Measurements from ENCODE around the gene SLC40A1. TPM values are rescaled to one million over a fixed set of nuclear protein-coding genes. Genes with fewer than 3 reads are reported as not detected.

Gene SLC40A1
- total RNA-seq, 1 donor: 19.4 TPM

- no peak overlapping the region for H3K4me3 ChIP-seq (ENCODE audit: low read depth, low read length)
- peak; percentile 45 for DNase-seq (ENCODE audit: low read depth)
- no peak for TF ChIP-seq CTCF (IDR thresholded peaks at IDR 0.05; ENCODE audit: insufficient read depth, low read depth, low read length)
Measured at GRCh38 chr2:189527041-189527750, 53.4 kb downstream of the SLC40A1 start.

- no peak overlapping the region for H3K4me3 ChIP-seq (ENCODE audit: low read depth, low read length)
- no peak for DNase-seq (ENCODE audit: low read depth)
- TF ChIP-seq CTCF (IDR thresholded peaks at IDR 0.05; ENCODE audit: insufficient read depth, low read depth, low read length): no peak
Measured at GRCh38 chr2:189526241-189526640, 54.3 kb downstream of the SLC40A1 start.

GRCh38 chr2:189524746-189525145 lies 55.8 kb downstream of the SLC40A1 start:
- no peak overlapping the region for H3K4me3 ChIP-seq (ENCODE audit: low read depth, low read length)
- TF ChIP-seq CTCF (IDR thresholded peaks at IDR 0.05; ENCODE audit: insufficient read depth, low read depth, low read length): no peak
- DNase-seq (ENCODE audit: low read depth): no peak

DNA sequence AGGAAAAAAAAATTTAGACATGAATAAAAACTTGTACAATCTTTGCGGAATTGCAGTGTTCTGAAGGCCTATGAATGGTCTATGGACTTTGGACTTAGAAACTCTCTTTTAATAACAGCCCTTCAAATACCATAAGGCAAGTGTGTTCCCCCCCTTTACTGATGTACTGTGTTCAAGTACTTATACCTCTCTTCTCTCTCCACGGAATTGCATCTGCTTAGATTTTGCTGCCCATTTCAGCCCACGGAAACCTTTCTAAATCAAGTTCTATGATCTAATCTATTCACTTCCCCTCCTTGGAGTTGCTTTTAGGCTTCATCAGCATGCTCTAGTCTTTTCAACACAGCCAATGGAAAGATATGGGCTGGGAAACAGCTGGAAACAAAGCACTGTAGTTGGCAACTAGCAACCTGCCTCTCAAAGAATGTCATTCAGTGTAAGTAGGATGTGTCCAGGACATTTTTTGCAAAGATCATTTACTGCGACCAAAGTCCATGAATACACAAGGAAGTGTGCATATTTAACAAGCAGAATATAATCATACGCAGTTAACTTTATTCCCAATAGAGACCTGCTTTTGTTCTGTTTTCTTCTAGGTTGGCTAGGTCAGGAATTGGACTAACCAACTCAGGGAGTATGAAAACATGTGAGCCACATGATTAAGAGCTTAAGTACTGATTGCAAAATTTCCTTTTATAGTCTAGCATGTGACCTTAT lies 58.0 kb downstream of the SLC40A1 start:
- no peak overlapping the region for H3K4me3 ChIP-seq (ENCODE audit: low read depth, low read length)
- peak; percentile 79 for DNase-seq (ENCODE audit: low read depth)
- no peak for TF ChIP-seq CTCF (IDR thresholded peaks at IDR 0.05; ENCODE audit: insufficient read depth, low read depth, low read length)

DNA sequence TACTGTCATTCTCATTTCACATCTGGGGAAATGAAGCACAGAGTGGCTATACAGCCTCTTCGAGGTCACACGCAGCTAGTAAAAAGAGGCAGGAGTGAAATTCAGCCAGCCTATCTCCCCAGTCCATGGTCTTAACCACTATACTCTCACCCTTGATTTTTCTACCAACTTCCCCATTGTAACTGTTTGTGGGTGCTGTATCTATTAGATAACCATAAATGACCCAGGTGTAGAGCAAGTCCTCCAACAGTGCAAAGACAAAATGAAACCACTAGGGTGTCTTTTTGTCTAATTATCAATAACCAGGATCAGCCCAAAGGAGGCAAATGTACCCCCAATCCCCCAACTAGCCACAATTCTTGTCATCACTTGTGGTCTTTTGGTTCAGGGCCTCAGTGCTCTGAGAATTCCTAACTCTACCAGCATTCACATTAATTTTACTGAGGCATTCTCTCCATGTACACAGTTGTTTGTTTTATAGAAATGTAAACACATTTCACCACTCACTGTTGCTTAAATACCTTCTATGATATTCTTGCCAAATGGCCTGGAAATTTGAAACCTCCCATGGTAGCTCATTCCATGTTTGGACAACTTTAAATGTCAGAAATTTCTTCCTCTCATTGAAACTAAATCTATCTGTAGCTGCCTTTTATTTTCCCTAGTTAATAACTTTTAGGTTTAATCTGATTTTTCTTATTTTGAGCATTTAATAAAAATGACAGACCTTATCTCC lies 58.7 kb downstream of the SLC40A1 start:
- no peak for TF ChIP-seq CTCF (IDR thresholded peaks at IDR 0.05; ENCODE audit: insufficient read depth, low read depth, low read length)

DNA sequence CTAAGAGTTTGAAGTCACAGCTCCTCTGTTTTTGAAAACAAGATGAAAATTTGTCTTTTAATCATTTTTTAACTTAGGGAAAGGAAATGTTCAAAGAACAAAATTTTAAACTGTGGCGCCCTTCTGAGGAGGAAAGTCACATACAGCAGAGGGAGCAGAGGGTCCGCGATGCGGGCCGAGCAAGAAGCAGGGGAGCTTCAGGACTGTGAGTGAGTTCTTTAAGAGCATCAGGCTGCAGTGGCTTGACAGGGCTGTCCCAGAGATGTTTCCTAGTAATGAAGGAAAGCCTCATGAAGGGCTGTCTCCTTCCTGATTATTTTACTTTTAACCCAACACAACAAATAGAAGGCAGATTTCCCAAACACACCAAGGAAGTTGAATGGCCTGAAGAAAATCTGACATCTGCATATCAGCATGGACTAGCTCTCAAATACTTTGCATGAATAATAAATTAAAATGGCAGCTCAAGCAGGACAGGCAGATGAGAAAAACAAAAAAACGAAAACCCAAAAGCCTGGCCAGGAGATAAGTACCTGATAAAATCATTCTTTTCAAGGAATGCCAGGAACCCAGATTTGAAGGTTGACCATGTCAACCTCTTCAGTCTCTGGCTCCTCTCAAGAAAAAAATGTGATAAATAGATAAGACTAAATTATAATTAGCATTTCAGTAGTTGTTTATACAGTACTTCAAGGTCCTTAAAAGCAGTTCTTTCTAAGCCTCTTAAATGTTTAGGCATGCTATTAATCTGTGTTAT lies 60.8 kb downstream of the SLC40A1 start:
- no peak overlapping the region for H3K4me3 ChIP-seq (ENCODE audit: low read depth, low read length)
- TF ChIP-seq CTCF (IDR thresholded peaks at IDR 0.05; ENCODE audit: insufficient read depth, low read depth, low read length): no peak
- no peak for DNase-seq (ENCODE audit: low read depth)

More for the DNA sequence above, 58.7 kb downstream of the SLC40A1 start:
- DNase-seq (ENCODE audit: low read depth): peak; percentile 83
- no peak overlapping the region for H3K4me3 ChIP-seq (ENCODE audit: low read depth, low read length)
